ENCODE results near the gene BANP.
"Not testable (repeated sequence)": the region's sequence is repeated elsewhere in the genome, so short reads cannot be mapped to it uniquely, and the experiment has no call there.

The BANP gene

GRCh38 chr16:88026964-88027938 lies 76.0 kb downstream of the BANP start:
- Histone ChIP-seq H3K27me3 (ENCODE audit: control insufficient read depth in 1 of 2, insufficient read depth in 2 of 2, low read length in 2 of 2) (no peaks in the 10 kb centered on the region), H3K4me3 (ENCODE audit: low read depth in 1 of 2, low read length in 2 of 2) (no peak overlapping the region), H3K27ac (ENCODE audit: low read depth, low read length) (no peak overlapping the region), H3K9ac (ENCODE audit: low read depth in 1 of 2, low read length in 2 of 2) (no peak overlapping the region), H3K9me3 (ENCODE audit: control insufficient read depth in 1 of 2, low read length in 2 of 2) (no peaks in the 10 kb centered on the region), H3K4me1 (ENCODE audit: control insufficient read depth in 1 of 2, insufficient read depth in 2 of 2, low read length in 2 of 2) (no peaks in the 10 kb centered on the region), H3K36me3 (ENCODE audit: control insufficient read depth in 1 of 2, insufficient read depth in 2 of 2, low read length in 2 of 2) (peaks cover 0 to 21% of the 10 kb centered on the region in 2 donors)

DNA sequence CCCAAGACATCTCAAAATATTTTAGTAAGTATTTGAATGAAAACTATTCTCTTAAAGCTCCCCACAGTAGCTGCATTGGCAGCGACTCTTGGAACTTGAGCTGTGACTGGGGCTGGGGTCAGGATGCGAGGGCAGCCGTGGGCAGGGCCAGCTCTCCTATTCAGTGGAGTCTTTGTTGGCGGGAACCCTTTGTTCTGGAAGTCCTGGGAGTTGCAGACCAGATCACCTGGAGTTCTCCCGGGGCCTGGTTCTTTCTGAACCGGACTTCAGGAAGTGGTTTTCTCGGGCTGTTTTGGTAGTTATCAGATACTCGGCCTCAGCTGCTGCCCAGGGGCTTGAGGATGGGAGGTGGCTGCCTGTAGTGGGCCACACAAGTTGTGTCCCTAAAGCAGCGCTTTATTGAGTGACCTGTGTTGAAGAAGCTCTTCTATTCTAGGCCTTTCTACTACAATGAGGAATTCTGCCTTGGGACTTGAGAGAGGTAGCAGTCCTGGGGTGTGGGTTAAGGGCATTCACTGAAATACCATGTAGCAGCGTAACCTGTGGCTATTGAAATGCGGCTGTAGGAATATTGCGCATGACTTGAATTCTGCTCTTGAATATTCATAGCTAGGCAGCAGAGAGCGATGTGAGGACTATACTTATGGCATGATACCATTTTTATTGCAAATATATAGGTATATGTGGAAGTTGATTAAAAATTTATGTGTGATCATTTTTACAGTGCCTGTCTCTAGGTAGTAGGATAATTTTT lies 77.1 kb downstream of the BANP start:
- H3K27ac ChIP-seq (ENCODE audit: low read depth, low read length); H3K27me3 ChIP-seq (ENCODE audit: control insufficient read depth in 1 of 2, insufficient read depth in 2 of 2, low read length in 2 of 2); H3K4me1 ChIP-seq (ENCODE audit: control insufficient read depth in 1 of 2, insufficient read depth in 2 of 2, low read length in 2 of 2); H3K9ac ChIP-seq (ENCODE audit: low read depth in 1 of 2, low read length in 2 of 2); H3K9me3 ChIP-seq (ENCODE audit: control insufficient read depth in 1 of 2, low read length in 2 of 2); H3K4me3 ChIP-seq (ENCODE audit: low read depth in 1 of 2, low read length in 2 of 2): not testable (repeated sequence)
- H3K36me3 ChIP-seq (ENCODE audit: control insufficient read depth in 1 of 2, insufficient read depth in 2 of 2, low read length in 2 of 2), result peaks cover 0 to 10% of the 10 kb centered on the region in 2 donors

DNA sequence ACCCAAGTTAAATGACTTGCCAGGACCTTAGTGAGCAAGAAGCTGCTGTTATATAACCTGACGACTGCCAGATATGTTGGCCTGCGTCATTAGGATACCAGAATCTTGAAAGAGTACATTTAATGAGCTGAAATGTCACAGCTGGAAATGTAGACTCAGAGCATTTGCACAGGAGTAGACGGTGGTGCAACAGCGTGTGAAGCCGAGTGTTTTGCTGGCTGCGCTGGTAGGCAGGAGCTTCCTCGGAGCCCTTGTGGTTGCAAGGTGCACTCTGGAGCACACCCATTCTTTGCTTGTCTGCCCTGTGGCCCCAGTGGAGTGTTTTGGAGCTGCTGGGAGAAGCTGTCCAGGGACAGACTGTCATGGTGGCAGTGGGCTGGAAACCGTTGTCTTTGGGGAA lies 79.3 kb downstream of the BANP start:
- Histone ChIP-seq H3K27me3 (ENCODE audit: control insufficient read depth in 1 of 2, insufficient read depth in 2 of 2, low read length in 2 of 2) (no peaks in the 10 kb centered on the region), H3K4me1 (ENCODE audit: control insufficient read depth in 1 of 2, insufficient read depth in 2 of 2, low read length in 2 of 2) (no peaks in the 10 kb centered on the region), H3K4me3 (ENCODE audit: low read depth in 1 of 2, low read length in 2 of 2) (no peak overlapping the region), H3K27ac (ENCODE audit: low read depth, low read length) (no peak overlapping the region), H3K36me3 (ENCODE audit: control insufficient read depth in 1 of 2, insufficient read depth in 2 of 2, low read length in 2 of 2) (peaks cover 0 to 18% of the 10 kb centered on the region in 2 donors), H3K9ac (ENCODE audit: low read depth in 1 of 2, low read length in 2 of 2) (no peak overlapping the region), H3K9me3 (ENCODE audit: control insufficient read depth in 1 of 2, low read length in 2 of 2) (no peaks in the 10 kb centered on the region)

- H3K9ac ChIP-seq (ENCODE audit: low read depth in 1 of 2, low read length in 2 of 2); H3K4me3 ChIP-seq (ENCODE audit: low read depth in 1 of 2, low read length in 2 of 2); H3K27me3 ChIP-seq (ENCODE audit: control insufficient read depth in 1 of 2, insufficient read depth in 2 of 2, low read length in 2 of 2); H3K27ac ChIP-seq (ENCODE audit: low read depth, low read length); H3K9me3 ChIP-seq (ENCODE audit: control insufficient read depth in 1 of 2, low read length in 2 of 2); H3K4me1 ChIP-seq (ENCODE audit: control insufficient read depth in 1 of 2, insufficient read depth in 2 of 2, low read length in 2 of 2): not testable (repeated sequence)
- H3K36me3 ChIP-seq (ENCODE audit: control insufficient read depth in 1 of 2, insufficient read depth in 2 of 2, low read length in 2 of 2), result peaks cover 0 to 22% of the 10 kb centered on the region in 2 donors
These were observed 79.7 kb downstream of the BANP start for GRCh38 chr16:88030961-88031360.

GRCh38 chr16:88033003-88033740 lies 81.9 kb downstream of the BANP start:
- H3K9me3 ChIP-seq (ENCODE audit: control insufficient read depth in 1 of 2, low read length in 2 of 2); H3K9ac ChIP-seq (ENCODE audit: low read depth in 1 of 2, low read length in 2 of 2); H3K4me1 ChIP-seq (ENCODE audit: control insufficient read depth in 1 of 2, insufficient read depth in 2 of 2, low read length in 2 of 2); H3K27ac ChIP-seq (ENCODE audit: low read depth, low read length); H3K27me3 ChIP-seq (ENCODE audit: control insufficient read depth in 1 of 2, insufficient read depth in 2 of 2, low read length in 2 of 2); H3K4me3 ChIP-seq (ENCODE audit: low read depth in 1 of 2, low read length in 2 of 2): not testable (repeated sequence)
- peaks cover 0 to 24% of the 10 kb centered on the region in 2 donors for H3K36me3 ChIP-seq (ENCODE audit: control insufficient read depth in 1 of 2, insufficient read depth in 2 of 2, low read length in 2 of 2)

DNA sequence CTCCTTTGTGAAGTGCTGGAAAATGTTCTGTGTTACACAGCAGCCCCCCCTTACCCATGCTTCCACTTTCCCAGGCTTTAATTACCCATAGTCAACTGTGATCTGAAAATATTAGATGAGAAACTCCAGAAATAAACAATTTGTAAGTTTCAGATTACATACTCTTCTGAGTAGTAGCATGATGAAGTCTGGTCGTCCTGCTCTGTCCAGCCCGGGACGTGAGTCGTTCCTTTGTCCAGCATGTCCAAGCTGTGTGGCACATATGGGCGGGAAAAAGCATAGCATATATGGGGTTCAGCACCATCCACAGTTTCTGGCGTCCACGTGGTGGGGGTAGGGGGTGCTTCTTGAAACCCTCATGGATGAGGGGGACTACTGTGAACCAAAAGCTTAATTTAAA lies 83.5 kb downstream of the BANP start:
- no peaks in the 10 kb centered on the region for H3K4me1 ChIP-seq (ENCODE audit: control insufficient read depth in 1 of 2, insufficient read depth in 2 of 2, low read length in 2 of 2)
- H3K9ac ChIP-seq (ENCODE audit: low read depth in 1 of 2, low read length in 2 of 2), result no peak overlapping the region
- H3K9me3 ChIP-seq (ENCODE audit: control insufficient read depth in 1 of 2, low read length in 2 of 2), result no peaks in the 10 kb centered on the region
- H3K27me3 ChIP-seq (ENCODE audit: control insufficient read depth in 1 of 2, insufficient read depth in 2 of 2, low read length in 2 of 2), result no peaks in the 10 kb centered on the region
- no peak overlapping the region for H3K27ac ChIP-seq (ENCODE audit: low read depth, low read length)
- peaks cover 0 to 29% of the 10 kb centered on the region in 2 donors for H3K36me3 ChIP-seq (ENCODE audit: control insufficient read depth in 1 of 2, insufficient read depth in 2 of 2, low read length in 2 of 2)
- H3K4me3 ChIP-seq (ENCODE audit: low read depth in 1 of 2, low read length in 2 of 2), result no peak overlapping the region

- Histone ChIP-seq H3K4me1 (ENCODE audit: control insufficient read depth in 1 of 2, insufficient read depth in 2 of 2, low read length in 2 of 2) (no peaks in the 10 kb centered on the region), H3K27me3 (ENCODE audit: control insufficient read depth in 1 of 2, insufficient read depth in 2 of 2, low read length in 2 of 2) (no peaks in the 10 kb centered on the region), H3K36me3 (ENCODE audit: control insufficient read depth in 1 of 2, insufficient read depth in 2 of 2, low read length in 2 of 2) (peaks cover 0 to 29% of the 10 kb centered on the region in 2 donors), H3K4me3 (ENCODE audit: low read depth in 1 of 2, low read length in 2 of 2) (no peak overlapping the region), H3K9ac (ENCODE audit: low read depth in 1 of 2, low read length in 2 of 2) (no peak overlapping the region), H3K27ac (ENCODE audit: low read depth, low read length) (no peak overlapping the region), H3K9me3 (ENCODE audit: control insufficient read depth in 1 of 2, low read length in 2 of 2) (no peaks in the 10 kb centered on the region)
These were observed 84.1 kb downstream of the BANP start for GRCh38 chr16:88035292-88035691.

DNA sequence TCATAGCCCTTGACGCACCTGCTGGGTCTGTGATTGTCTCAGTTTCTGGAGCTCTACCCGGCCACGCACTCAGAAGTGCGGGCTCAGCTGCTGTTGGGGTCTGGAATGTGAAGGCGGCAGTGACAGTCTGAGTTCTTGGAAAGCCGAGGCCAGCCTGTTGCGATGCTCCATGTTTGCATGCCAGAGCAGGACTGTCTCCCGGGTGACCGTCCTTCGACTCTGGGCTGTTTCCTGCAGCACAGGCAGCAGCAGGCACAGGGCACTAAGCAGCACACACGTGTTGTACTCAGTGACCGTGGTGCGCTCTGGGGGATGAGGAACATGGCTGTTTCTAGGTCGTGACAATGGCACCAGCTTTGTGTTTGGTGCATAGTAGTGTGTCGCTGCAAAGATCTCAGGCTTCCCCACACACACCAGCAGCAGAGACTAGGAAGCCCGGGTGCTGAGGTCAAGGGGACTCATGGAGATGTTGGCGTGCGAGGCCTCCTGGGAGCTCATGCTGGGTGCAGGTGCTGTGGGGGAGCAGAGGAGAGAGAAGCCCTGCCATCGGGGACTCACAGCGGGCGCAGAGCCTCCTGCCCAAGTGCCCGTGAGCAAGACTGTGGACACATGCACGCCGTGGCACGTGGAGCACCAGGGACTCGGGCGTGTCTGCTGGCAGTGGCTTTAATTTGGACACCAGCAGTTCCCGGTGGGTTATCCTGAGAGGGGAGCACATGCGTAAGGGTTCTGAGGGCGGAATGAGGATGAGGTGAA lies 84.8 kb downstream of the BANP start:
- H3K27ac ChIP-seq (ENCODE audit: low read depth, low read length); H3K9ac ChIP-seq (ENCODE audit: low read depth in 1 of 2, low read length in 2 of 2); H3K4me1 ChIP-seq (ENCODE audit: control insufficient read depth in 1 of 2, insufficient read depth in 2 of 2, low read length in 2 of 2); H3K27me3 ChIP-seq (ENCODE audit: control insufficient read depth in 1 of 2, insufficient read depth in 2 of 2, low read length in 2 of 2); H3K4me3 ChIP-seq (ENCODE audit: low read depth in 1 of 2, low read length in 2 of 2); H3K9me3 ChIP-seq (ENCODE audit: control insufficient read depth in 1 of 2, low read length in 2 of 2): not testable (repeated sequence)
- peaks cover 0 to 29% of the 10 kb centered on the region in 2 donors for H3K36me3 ChIP-seq (ENCODE audit: control insufficient read depth in 1 of 2, insufficient read depth in 2 of 2, low read length in 2 of 2)

- not testable (repeated sequence) for H3K4me1 ChIP-seq (ENCODE audit: control insufficient read depth in 1 of 2, insufficient read depth in 2 of 2, low read length in 2 of 2)
- peaks cover 0 to 29% of the 10 kb centered on the region in 2 donors for H3K36me3 ChIP-seq (ENCODE audit: control insufficient read depth in 1 of 2, insufficient read depth in 2 of 2, low read length in 2 of 2)
These were observed 85.4 kb downstream of the BANP start for GRCh38 chr16:88036640-88036996.

More at GRCh38 chr16:88036640-88036996, 85.4 kb downstream of the BANP start:
- not testable (repeated sequence) for H3K9me3 ChIP-seq (ENCODE audit: control insufficient read depth in 1 of 2, low read length in 2 of 2); H3K27ac ChIP-seq (ENCODE audit: low read depth, low read length); H3K4me3 ChIP-seq (ENCODE audit: low read depth in 1 of 2, low read length in 2 of 2); H3K9ac ChIP-seq (ENCODE audit: low read depth in 1 of 2, low read length in 2 of 2); H3K27me3 ChIP-seq (ENCODE audit: control insufficient read depth in 1 of 2, insufficient read depth in 2 of 2, low read length in 2 of 2)
